GM12878 (cell line): Measurements from ENCODE around the gene CNOT11.

Experiments used
- CEBPB ChIP-seq, 2 experiments: fragments of 150-350 bp in 1 of 2; IDR thresholded peaks; 2 replicates each; pipeline ENCODE4 v1.6.1; 2012 to 2014; ENCODE audit warnings: low read depth in 2 of 2, low read length in 2 of 2, borderline replicate concordance in 1 of 2, inconsistent platforms in 1 of 2
- ESRRA ChIP-seq: IDR thresholded peaks from 2 replicates; pipeline ENCODE4 v1.6.1; 2012; ENCODE audit warnings: mild to moderate bottlenecking, low read length, improper control_type of control experiment
- POLR2AphosphoS2 ChIP-seq: IDR thresholded peaks from 2 replicates; pipeline ENCODE4 v1.6.1; 2011; ENCODE audit warnings: low read depth, mild to moderate bottlenecking, low read length, improper control_type of control experiment, moderate library complexity

DNA sequence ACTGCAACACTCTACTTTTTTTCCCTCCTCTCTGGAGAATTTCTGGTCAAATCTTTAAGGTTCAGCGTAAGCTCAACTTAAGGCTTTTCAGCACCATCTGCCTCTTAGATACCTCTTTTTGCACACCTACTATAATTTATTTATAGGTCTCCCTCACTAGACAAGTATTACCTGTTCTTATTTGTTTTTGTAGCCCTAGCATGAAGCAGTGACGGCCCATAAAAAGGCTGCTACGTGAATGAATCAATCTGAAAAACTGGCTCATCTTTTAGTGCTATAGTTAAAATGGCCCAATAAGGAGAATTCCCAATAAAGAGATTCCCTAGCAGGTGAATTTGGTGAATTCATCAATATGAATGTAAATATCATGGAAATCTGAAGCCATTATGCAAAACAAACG is 49.3 kb downstream of the CNOT11 start:
- TF ChIP-seq ESRRA: no peak
- no peak for TF ChIP-seq POLR2AphosphoS2
- TF ChIP-seq CEBPB (IDR thresholded peaks at IDR 0.05; ENCODE audit: borderline replicate concordance in 1 of 2, low read depth in 2 of 2, low read length in 2 of 2): no peak
